Left renal cortex interstitium (tissue), 4 donors: Measurements from ENCODE around the gene PCDHB9. TPM values are rescaled to one million over a fixed set of nuclear protein-coding genes. Genes with fewer than 3 reads are reported as not detected.
"Not testable (repeated sequence)": the region's sequence is repeated elsewhere in the genome, so short reads cannot be mapped to it uniquely, and the experiment has no call there.

Source experiments
- DNase-seq, 4 donors: peaks; one replicate each; pipeline ENCODE4 v3.0.0-alpha.2; 2013; ENCODE audit warnings: low read depth in 4 of 4, low spot score in 2 of 4, missing footprints in 1 of 4
- polyA plus RNA-seq, 4 donors: library from polyadenylated mRNA; unstranded; fragments of 120-200 nt; gene quantifications; one replicate each; pipeline ENCODE4 v1.2.1, GENCODE V29; 2013; ENCODE audit not compliant: insufficient read length in 4 of 4

The PCDHB9 gene
- polyA plus RNA-seq, 4 donors: 3.5 to 4.4 (median 4.1) TPM

GRCh38 chr5:141184117-141184855 is 2.7 kb upstream of the PCDHB9 start:
- not testable (repeated sequence) for DNase-seq

GRCh38 chr5:141188682-141189081 is 1.7 kb downstream of the PCDHB9 start:
- not testable (repeated sequence) for DNase-seq

- DNase-seq: not testable (repeated sequence)
Measured at GRCh38 chr5:141189131-141189530, 2.2 kb downstream of the PCDHB9 start.

GRCh38 chr5:141192110-141192725 is 5.3 kb downstream of the PCDHB9 start, which contains the start of gene PCDHB10:
TSS of gene PCDHB10 (plus strand) at chr5:141192353. CDS start at chr5:141192553, 200 bp downstream.
- DNase-seq: no peak

GRCh38 chr5:141194332-141194731 is 7.4 kb downstream of the PCDHB9 start:
- not testable (repeated sequence) for DNase-seq

- no peak for DNase-seq
Measured at GRCh38 chr5:141196363-141196762, 9.4 kb downstream of the PCDHB9 start.

GRCh38 chr5:141199359-141200235 is 12.6 kb downstream of the PCDHB9 start, which contains the start of gene PCDHB11:
TSS of gene PCDHB11 (plus strand) at chr5:141199627. CDS start at chr5:141199775, 148 bp downstream.
- no peak for DNase-seq

GRCh38 chr5:141201126-141201525 is 14.2 kb downstream of the PCDHB9 start:
- not testable (repeated sequence) for DNase-seq

- DNase-seq: not testable (repeated sequence)
Measured at GRCh38 chr5:141201646-141202045, 14.7 kb downstream of the PCDHB9 start.

- DNase-seq: no peak
Measured at GRCh38 chr5:141208478-141208877, 21.5 kb downstream of the PCDHB9 start, which contains the start of gene PCDHB12. TSS of gene PCDHB12 (plus strand) at chr5:141208719. CDS start at chr5:141208908, 189 bp downstream.

GRCh38 chr5:141210281-141210680 is 23.3 kb downstream of the PCDHB9 start:
- not testable (repeated sequence) for DNase-seq

GRCh38 chr5:141210849-141211248 is 23.9 kb downstream of the PCDHB9 start:
- not testable (repeated sequence) for DNase-seq

- DNase-seq: not testable (repeated sequence)
Measured at GRCh38 chr5:141213656-141214339, 26.8 kb downstream of the PCDHB9 start, which contains the start of gene PCDHB13. TSS of gene PCDHB13 (plus strand) at chr5:141213919. CDS start at chr5:141214124, 205 bp downstream.

- DNase-seq: not testable (repeated sequence)
Measured at GRCh38 chr5:141214583-141214982, 27.6 kb downstream of the PCDHB9 start.

- not testable (repeated sequence) for DNase-seq
Measured at GRCh38 chr5:141215504-141215903, 28.5 kb downstream of the PCDHB9 start.

- DNase-seq: not testable (repeated sequence)
Measured at GRCh38 chr5:141216035-141216434, 29.1 kb downstream of the PCDHB9 start.

- DNase-seq: no peak
Measured at GRCh38 chr5:141223112-141223783, 36.3 kb downstream of the PCDHB9 start, which contains the start of gene PCDHB14. TSS of gene PCDHB14 (plus strand) at chr5:141223343. CDS start at chr5:141223506, 163 bp downstream.

- not testable (repeated sequence) for DNase-seq
Measured at GRCh38 chr5:141224844-141225243, 37.9 kb downstream of the PCDHB9 start.

- not testable (repeated sequence) for DNase-seq
Measured at GRCh38 chr5:141225421-141225820, 38.5 kb downstream of the PCDHB9 start.
